ENCODE results near the gene FLNB. TPM values are rescaled to one million over a fixed set of nuclear protein-coding genes. Genes with fewer than 3 reads are reported as not detected.

The FLNB gene
- total RNA-seq, 2 experiments from 2014 or later, result 23.1 to 26.0 TPM

GRCh38 chr3:58066842-58067241 is 58.6 kb downstream of the FLNB start:
- POLR2A ChIA-PET, result no interaction called here
- Mint-ChIP-seq H3K36me3 (no peaks in the 10 kb centered on the region), H3K4me3 (no peak overlapping the region), H3K4me1 (ENCODE audit: low read depth) (peaks cover 10% of the 10 kb centered on the region), H3K27ac (no peak overlapping the region), H3K9me3 (no peaks in the 10 kb centered on the region), H3K27me3 (no peaks in the 10 kb centered on the region)
- CTCF ChIA-PET, result no interaction called here
- intact Hi-C loops (cut with micrococcal nuclease), result loop anchor here (5.0 kb wide), 1 partner anchor 45 kb away; no protein-coding TSS in a partner anchor
- DNase-seq, result no peak

DNA sequence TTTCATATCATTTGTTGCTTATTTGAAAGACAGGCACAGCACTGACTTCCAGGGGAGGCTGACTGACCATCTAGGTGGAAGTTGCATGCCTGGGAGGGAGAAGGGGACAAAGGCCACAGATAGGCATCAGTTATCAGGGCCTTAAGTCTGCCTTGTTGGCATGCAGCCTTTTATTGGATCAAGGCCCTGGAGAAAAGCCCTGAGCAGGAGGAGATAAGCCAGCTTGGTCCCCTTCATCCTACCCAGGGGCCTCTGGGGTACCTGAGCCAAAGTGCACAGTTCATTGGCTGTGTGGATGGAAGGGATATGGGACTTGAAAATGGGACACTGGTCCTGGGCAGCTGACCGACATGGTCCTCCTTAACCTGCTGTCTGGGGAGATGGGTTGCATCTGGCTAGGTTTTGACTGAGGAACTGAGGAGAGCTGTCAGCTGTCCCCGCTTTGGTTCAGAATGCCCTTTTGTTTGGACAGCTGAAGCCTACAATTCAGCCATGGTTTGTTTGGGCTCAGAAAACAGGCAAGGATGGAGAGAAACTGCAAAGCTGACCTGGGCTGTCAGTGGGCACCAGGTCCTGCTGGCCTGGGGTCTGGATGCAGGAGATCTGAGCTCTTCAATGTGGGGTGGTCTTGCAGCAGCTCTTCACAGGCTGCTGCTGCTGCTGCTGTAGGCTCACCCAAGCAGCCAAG is 60.0 kb downstream of the FLNB start:
- Mint-ChIP-seq H3K9me3 (no peaks in the 10 kb centered on the region), H3K27me3 (no peaks in the 10 kb centered on the region), H3K36me3 (no peaks in the 10 kb centered on the region), H3K27ac (no peak overlapping the region), H3K4me3 (no peak overlapping the region), H3K4me1 (ENCODE audit: low read depth) (peaks cover 7% of the 10 kb centered on the region)
- intact Hi-C loops (cut with micrococcal nuclease), result loop anchor here (5.0 kb wide), 1 partner anchor 46 kb away; no protein-coding TSS in a partner anchor
- CTCF ChIA-PET, result no interaction called here
- DNase-seq, result no peak
- POLR2A ChIA-PET, result no interaction called here

- Mint-ChIP-seq H3K27ac (no peak overlapping the region), H3K9me3 (no peaks in the 10 kb centered on the region), H3K4me1 (ENCODE audit: low read depth) (peaks cover 17% of the 10 kb centered on the region), H3K36me3 (no peaks in the 10 kb centered on the region), H3K4me3 (no peak overlapping the region), H3K27me3 (no peaks in the 10 kb centered on the region)
- no peak for DNase-seq
- ChIA-PET POLR2A (no interaction called here), CTCF (no interaction called here)
- intact Hi-C loops (cut with micrococcal nuclease), result no loop called here
Measured at GRCh38 chr3:58071480-58071971, 63.3 kb downstream of the FLNB start.

DNA sequence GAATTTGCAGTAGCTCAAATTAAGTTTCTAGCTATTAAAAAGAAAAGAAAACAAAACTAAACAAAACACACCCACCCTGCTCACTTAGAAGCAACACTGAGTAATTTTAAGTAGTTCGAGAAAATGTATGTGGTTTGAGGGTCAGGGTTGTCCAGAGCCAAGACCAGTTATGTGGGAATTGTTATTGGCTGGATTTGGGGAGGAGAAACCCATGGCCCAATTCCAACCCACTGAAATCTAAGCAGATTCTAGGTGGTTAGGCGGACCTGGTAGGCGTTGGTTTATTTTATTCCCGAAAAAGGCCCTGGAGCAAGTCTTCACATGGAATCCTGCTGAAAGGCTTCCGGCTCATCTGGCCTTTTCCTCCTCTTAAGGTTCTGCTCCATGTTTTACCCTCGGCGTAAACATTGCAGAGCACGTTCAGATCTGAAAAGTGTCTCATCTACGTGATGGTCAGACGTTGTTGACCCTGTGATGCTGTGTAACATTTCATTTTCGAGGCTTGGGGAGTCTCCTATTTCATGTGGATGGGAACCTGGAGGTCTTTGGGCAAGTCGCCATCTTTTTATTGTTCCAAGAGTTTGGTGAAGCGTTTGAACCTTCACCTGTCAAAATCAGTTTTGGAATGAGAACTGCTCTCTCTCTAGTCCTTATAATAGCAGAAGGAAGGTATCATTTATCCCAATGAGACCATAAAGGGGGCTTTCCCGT is 64.0 kb downstream of the FLNB start:
- no peaks in the 10 kb centered on the region for H3K9me3 Mint-ChIP-seq
- intact Hi-C loops (cut with micrococcal nuclease), result no loop called here
- no peaks in the 10 kb centered on the region for H3K36me3 Mint-ChIP-seq
- ChIA-PET CTCF (no interaction called here), POLR2A (no interaction called here)
- no peak for DNase-seq
- H3K4me3 Mint-ChIP-seq, result no peak overlapping the region
- H3K4me1 Mint-ChIP-seq (ENCODE audit: low read depth), result peaks cover 17% of the 10 kb centered on the region
- H3K27ac Mint-ChIP-seq, result no peak overlapping the region
- no peaks in the 10 kb centered on the region for H3K27me3 Mint-ChIP-seq

DNA sequence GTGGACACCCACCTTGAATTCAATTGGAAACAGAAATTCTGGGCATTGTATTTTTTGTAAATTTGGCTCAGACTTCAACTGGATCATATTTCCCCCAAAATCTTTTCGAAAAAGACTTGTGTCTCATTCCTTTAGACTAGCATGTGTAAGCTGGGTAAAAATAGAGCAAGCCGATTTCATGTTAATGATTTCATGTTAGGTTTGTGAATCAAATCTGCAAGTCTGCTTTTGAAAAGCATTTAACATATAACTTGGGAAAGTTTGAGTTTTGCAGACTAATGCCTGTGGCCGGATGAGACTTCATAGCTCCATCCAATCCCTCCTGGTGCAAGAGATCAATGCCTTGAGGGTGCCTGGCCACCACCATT is 64.5 kb downstream of the FLNB start:
- no peaks in the 10 kb centered on the region for H3K9me3 Mint-ChIP-seq
- intact Hi-C loops (cut with micrococcal nuclease), result no loop called here

GRCh38 chr3:58073301-58074108 is 65.3 kb downstream of the FLNB start:
- no peak overlapping the region for H3K4me3 Mint-ChIP-seq
- H3K27me3 Mint-ChIP-seq, result no peaks in the 10 kb centered on the region
- ChIA-PET CTCF (interaction anchor here (1.0 kb wide), 1 partner anchor 104 kb away, joined by 5 read pairs; no protein-coding TSS in a partner anchor), POLR2A (no interaction called here)
- intact Hi-C loops (cut with micrococcal nuclease), result loop anchor here (2.0 kb wide), 1 partner anchor 65 kb away; the partner anchor contains the start of gene FLNB
- peaks cover 4% of the 10 kb centered on the region for H3K36me3 Mint-ChIP-seq
- H3K9me3 Mint-ChIP-seq, result no peaks in the 10 kb centered on the region
- no peak for DNase-seq
- H3K27ac Mint-ChIP-seq, result no peak overlapping the region
- H3K4me1 Mint-ChIP-seq (ENCODE audit: low read depth), result peaks cover 22% of the 10 kb centered on the region

More for the DNA sequence above, 64.5 kb downstream of the FLNB start:
- CTCF ChIA-PET, result no interaction called here
- no peak for DNase-seq
- POLR2A ChIA-PET, result no interaction called here
- peaks cover 4% of the 10 kb centered on the region for H3K36me3 Mint-ChIP-seq
- H3K27me3 Mint-ChIP-seq, result no peaks in the 10 kb centered on the region
- H3K27ac Mint-ChIP-seq, result no peak overlapping the region
- H3K4me3 Mint-ChIP-seq, result no peak overlapping the region
- H3K4me1 Mint-ChIP-seq (ENCODE audit: low read depth), result peaks cover 19% of the 10 kb centered on the region

GRCh38 chr3:58074116-58074715 is 66.0 kb downstream of the FLNB start:
- Mint-ChIP-seq H3K4me3 (no peak overlapping the region), H3K27me3 (no peaks in the 10 kb centered on the region), H3K27ac (no peak overlapping the region), H3K36me3 (peaks cover 6% of the 10 kb centered on the region), H3K4me1 (ENCODE audit: low read depth) (peaks cover 22% of the 10 kb centered on the region), H3K9me3 (no peaks in the 10 kb centered on the region)
- ChIA-PET CTCF (interaction anchor here (1.0 to 1.1 kb wide), 2 partner anchors 9 to 104 kb away, joined by 4 to 5 read pairs; no protein-coding TSS in a partner anchor), POLR2A (no interaction called here)
- intact Hi-C loops (cut with micrococcal nuclease), result loop anchor here (2.0 kb wide), 1 partner anchor 65 kb away; the partner anchor contains the start of gene FLNB
- no peak for DNase-seq

DNA sequence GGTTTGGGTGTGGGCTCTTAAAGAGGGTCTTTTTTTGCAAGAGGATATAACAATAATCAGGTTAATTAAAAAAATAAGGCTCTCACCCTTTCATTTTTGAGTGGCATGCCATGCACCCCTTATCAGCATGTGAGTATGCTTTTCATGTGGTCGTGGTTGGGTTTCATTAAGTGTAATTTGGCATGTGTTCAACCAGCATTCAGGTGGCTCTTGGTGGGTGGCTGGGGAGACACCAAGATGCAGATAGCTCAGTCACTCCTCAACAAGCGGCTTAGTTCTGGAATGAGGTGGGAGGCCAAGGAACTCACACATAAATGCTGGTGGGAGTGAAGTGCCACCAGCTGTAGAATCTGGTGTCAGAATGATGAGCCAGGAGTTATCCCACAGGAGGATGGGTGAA is 66.8 kb downstream of the FLNB start:
- peak; percentile 43 for DNase-seq
- peaks cover 22% of the 10 kb centered on the region for H3K4me1 Mint-ChIP-seq (ENCODE audit: low read depth)
- peaks cover 8% of the 10 kb centered on the region for H3K36me3 Mint-ChIP-seq
- POLR2A ChIA-PET, result no interaction called here
- CTCF ChIA-PET, result interaction anchor here (1.1 kb wide), 2 partner anchors 9 to 67 kb away, joined by 3 to 4 read pairs; no protein-coding TSS in a partner anchor
- H3K27me3 Mint-ChIP-seq, result no peaks in the 10 kb centered on the region
- H3K27ac Mint-ChIP-seq, result no peak overlapping the region
- intact Hi-C loops (cut with micrococcal nuclease), result loop anchor here (2.0 kb wide), 1 partner anchor 66 kb away; the partner anchor contains the start of gene FLNB
- no peaks in the 10 kb centered on the region for H3K9me3 Mint-ChIP-seq
- H3K4me3 Mint-ChIP-seq, result no peak overlapping the region

GRCh38 chr3:58077596-58078285 is 69.5 kb downstream of the FLNB start:
- intact Hi-C loops (cut with micrococcal nuclease), result no loop called here
- no peak for DNase-seq
- no peaks in the 10 kb centered on the region for H3K27me3 Mint-ChIP-seq
- H3K4me1 Mint-ChIP-seq (ENCODE audit: low read depth), result peaks cover 28% of the 10 kb centered on the region
- H3K36me3 Mint-ChIP-seq, result peaks cover 11% of the 10 kb centered on the region
- no peak overlapping the region for H3K4me3 Mint-ChIP-seq
- no peak overlapping the region for H3K27ac Mint-ChIP-seq
- ChIA-PET CTCF (no interaction called here), POLR2A (no interaction called here)
- no peaks in the 10 kb centered on the region for H3K9me3 Mint-ChIP-seq

DNA sequence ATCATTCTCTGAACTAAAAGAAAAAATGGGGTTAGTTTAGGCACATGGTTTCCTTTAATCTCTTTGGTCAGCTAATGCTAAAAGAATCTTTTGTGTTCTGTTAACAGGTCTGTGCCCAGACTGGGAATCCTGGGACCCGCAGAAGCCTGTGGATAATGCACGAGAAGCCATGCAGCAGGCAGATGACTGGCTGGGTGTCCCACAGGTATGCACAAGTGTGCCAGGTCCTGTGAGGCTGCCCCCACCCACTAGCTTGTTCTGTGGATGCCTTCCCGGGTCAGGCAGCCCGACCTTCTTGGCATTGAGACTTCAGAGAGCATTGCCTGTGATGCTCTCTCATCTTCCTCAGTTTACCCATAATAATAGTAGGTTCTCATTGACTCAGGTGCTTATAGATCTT is 70.4 kb downstream of the FLNB start:
- no peak overlapping the region for H3K27ac Mint-ChIP-seq
- H3K4me1 Mint-ChIP-seq (ENCODE audit: low read depth), result peaks cover 27% of the 10 kb centered on the region
- H3K9me3 Mint-ChIP-seq, result no peaks in the 10 kb centered on the region
- no peaks in the 10 kb centered on the region for H3K27me3 Mint-ChIP-seq
- ChIA-PET POLR2A (no interaction called here), CTCF (no interaction called here)
- peaks cover 11% of the 10 kb centered on the region for H3K36me3 Mint-ChIP-seq
- intact Hi-C loops (cut with micrococcal nuclease), result no loop called here
- DNase-seq, result no peak
- no peak overlapping the region for H3K4me3 Mint-ChIP-seq

DNA sequence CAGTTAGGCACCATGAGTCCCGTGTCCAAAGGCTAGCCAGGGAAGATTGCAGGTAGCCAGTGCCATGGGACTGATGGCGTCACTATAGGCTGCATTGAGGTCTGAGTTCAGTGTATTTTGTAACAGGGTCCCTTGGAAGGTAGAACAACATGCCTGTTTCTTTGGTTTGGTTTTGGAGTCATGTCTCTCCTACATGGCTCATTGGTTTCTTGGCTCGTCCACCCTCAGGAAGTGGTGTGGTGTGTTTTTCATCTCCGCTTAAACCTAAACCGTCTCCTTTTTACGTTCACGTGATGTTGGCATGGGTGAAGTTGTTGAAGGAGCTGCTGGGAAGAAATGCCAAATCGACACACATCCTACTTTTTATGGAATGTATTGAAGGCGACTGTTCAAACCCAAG is 71.6 kb downstream of the FLNB start:
- POLR2A ChIA-PET, result no interaction called here
- Mint-ChIP-seq H3K4me1 (ENCODE audit: low read depth) (peaks cover 17% of the 10 kb centered on the region), H3K27ac (no peak overlapping the region), H3K27me3 (no peaks in the 10 kb centered on the region), H3K4me3 (no peak overlapping the region), H3K9me3 (no peaks in the 10 kb centered on the region), H3K36me3 (peaks cover 11% of the 10 kb centered on the region)
- intact Hi-C loops (cut with micrococcal nuclease), result no loop called here
- DNase-seq, result no peak
- CTCF ChIA-PET, result no interaction called here

Data from activated CD4-positive, alpha-beta memory T cell treated with anti-CD3 and anti-CD28 coated beads for 36 hours (primary cell).